Large intestine (tissue), 3 donors: ENCODE data around the gene ALOX5. TPM values are rescaled to one million over a fixed set of nuclear protein-coding genes. Genes with fewer than 3 reads are reported as not detected.
"Not testable (repeated sequence)": the region's sequence is repeated elsewhere in the genome, so short reads cannot be mapped to it uniquely, and the experiment has no call there.

Source experiments
- DNase-seq, 2 donors: peaks; one replicate each; pipeline versions ENCODE4 v3.0.0 to v3.0.0-alpha.2; 2013
- H3K27ac ChIP-seq: one replicate; pipeline ENCODE4 v1.5.1; 2013; ENCODE audit warnings: low read length
- H3K27me3 ChIP-seq: 2 replicates; pipeline ENCODE4 v1.6.1; 2013; ENCODE audit warnings: low read length; ENCODE audit not compliant: control insufficient read depth, insufficient read depth
- H3K36me3 ChIP-seq: 2 replicates; pipeline ENCODE4 v1.6.1; 2013; ENCODE audit warnings: low read length; ENCODE audit not compliant: control insufficient read depth, insufficient read depth
- H3K4me1 ChIP-seq: one replicate; pipeline ENCODE4 v1.6.1; 2013; ENCODE audit warnings: low read length; ENCODE audit not compliant: control insufficient read depth, insufficient read depth
- H3K4me3 ChIP-seq: one replicate; pipeline ENCODE4 v1.5.1; 2013; ENCODE audit warnings: low read length
- H3K9me3 ChIP-seq: one replicate; pipeline ENCODE4 v1.6.1; 2013; ENCODE audit warnings: mild to moderate bottlenecking, low read depth, low read length, moderate library complexity; ENCODE audit not compliant: control insufficient read depth
- WGBS: methylation state at CpG from one replicate; pipeline ENCODE4 v1.1.5; 2013; ENCODE audit warnings: low lambda C conversion rate; ENCODE audit not compliant: insufficient coverage; 5-methylcytosine and 5-hydroxymethylcytosine counted together
- polyA plus RNA-seq: library from polyadenylated mRNA; unstranded; fragments of 120-200 nt; gene quantifications from one replicate; pipeline ENCODE4 v1.2.1, GENCODE V29; 2013

The ALOX5 gene
- polyA plus RNA-seq, 1 donor, result 17.6 TPM

DNA sequence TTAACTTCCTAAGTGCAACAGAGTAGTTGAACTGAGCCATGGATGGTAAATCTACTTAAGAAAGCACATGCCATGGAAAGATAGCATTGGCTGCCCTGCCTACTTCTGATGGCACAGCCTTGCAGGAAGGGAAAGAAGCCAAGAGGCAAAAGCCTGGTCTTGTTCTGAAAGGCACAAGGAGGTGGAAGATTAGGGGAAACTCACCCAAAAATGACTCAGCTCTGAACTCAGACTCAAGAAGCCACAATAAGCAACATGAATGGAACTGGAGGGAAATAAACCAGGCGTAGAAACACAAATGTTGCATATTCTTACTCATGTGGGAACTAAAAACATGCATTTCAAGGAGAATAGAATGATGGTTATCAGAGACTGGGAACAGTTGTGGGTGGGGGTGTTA is 20.8 kb upstream of the ALOX5 start:
- Histone ChIP-seq H3K27me3 (peaks cover 2% of the 10 kb centered on the region), H3K36me3 (no peaks in the 10 kb centered on the region), H3K27ac (no peak overlapping the region), H3K4me1 (no peaks in the 10 kb centered on the region), H3K9me3 (peaks cover 3% of the 10 kb centered on the region), H3K4me3 (no peak overlapping the region)
- no peak for DNase-seq
- no CpG with 5 or more reads among the region's 1 CpG for WGBS

DNA sequence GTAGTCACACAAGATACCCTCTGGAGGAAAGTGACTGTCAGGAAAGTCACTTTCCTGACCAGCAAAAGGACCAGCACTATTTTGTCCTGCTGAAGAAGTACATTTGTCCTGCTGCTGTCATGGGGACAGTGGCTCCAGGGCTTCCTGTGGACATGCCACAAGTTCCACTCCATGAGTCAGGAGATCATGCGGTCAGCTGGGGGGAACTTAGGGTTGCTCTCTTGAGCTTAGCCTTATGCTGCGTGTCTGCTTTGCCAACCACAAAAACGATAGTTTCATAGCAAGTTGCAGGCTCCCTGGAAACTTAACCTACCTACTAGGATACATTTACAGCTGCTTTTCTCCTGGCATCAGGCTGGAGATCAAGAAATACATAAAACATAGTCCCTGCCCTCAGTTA is 19.8 kb upstream of the ALOX5 start:
- peak in 1 of 2 donors; percentile 19 for DNase-seq
- H3K9me3 ChIP-seq, result no peaks in the 10 kb centered on the region
- WGBS, result no CpG with 5 or more reads among the region's 3 CpGs
- H3K27ac ChIP-seq, result no peak overlapping the region
- no peaks in the 10 kb centered on the region for H3K36me3 ChIP-seq
- H3K27me3 ChIP-seq, result peaks cover 2% of the 10 kb centered on the region
- H3K4me3 ChIP-seq, result no peak overlapping the region
- H3K4me1 ChIP-seq, result no peaks in the 10 kb centered on the region

- no peak for DNase-seq
- no peaks in the 10 kb centered on the region for H3K36me3 ChIP-seq
- H3K27ac ChIP-seq, result no peak overlapping the region
- no peaks in the 10 kb centered on the region for H3K9me3 ChIP-seq
- H3K27me3 ChIP-seq, result peaks cover 2% of the 10 kb centered on the region
- WGBS, result 100% methylated on average over 1 of the region's 4 CpGs
- no peak overlapping the region for H3K4me3 ChIP-seq
- no peaks in the 10 kb centered on the region for H3K4me1 ChIP-seq
Observed at GRCh38 chr10:45355494-45355893, 18.5 kb upstream of the ALOX5 start.

DNA sequence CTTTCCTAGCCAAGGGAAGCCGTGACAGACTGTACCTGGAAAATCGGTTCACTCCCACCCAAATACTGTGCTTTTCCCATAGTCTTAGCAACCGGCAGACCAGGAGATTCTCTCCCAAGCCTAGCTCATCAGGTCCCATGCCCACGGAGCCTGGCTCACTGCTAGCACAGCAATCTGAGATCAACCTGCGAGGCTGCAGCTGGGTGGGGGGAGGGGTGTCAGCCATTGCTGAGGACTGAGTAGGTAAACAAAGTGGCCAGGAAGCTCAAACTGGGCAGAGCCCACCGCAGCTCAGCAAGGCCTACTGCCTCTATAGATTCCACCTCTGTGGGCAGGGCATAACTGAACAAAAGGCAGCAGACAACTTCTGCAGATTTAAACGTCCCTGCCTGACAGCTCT is 15.1 kb upstream of the ALOX5 start:
- H3K9me3 ChIP-seq, H3K36me3 ChIP-seq, H3K4me1 ChIP-seq, H3K4me3 ChIP-seq, H3K27ac ChIP-seq, H3K27me3 ChIP-seq, DNase-seq: not testable (repeated sequence)
- WGBS, result no CpG with 5 or more reads among the region's 7 CpGs

- not testable (repeated sequence) for H3K36me3 ChIP-seq, H3K4me3 ChIP-seq, H3K4me1 ChIP-seq, H3K27ac ChIP-seq, H3K9me3 ChIP-seq, DNase-seq, H3K27me3 ChIP-seq
- 90% methylated on average over 1 of the region's 18 CpGs for WGBS
Observed at GRCh38 chr10:45361983-45362799, 11.8 kb upstream of the ALOX5 start.

GRCh38 chr10:45367643-45368042 is 6.4 kb upstream of the ALOX5 start:
- H3K36me3 ChIP-seq, H3K4me3 ChIP-seq, DNase-seq, H3K9me3 ChIP-seq, H3K27ac ChIP-seq, H3K4me1 ChIP-seq: not testable (repeated sequence)
- no CpG with 5 or more reads among the region's 3 CpGs for WGBS
- H3K27me3 ChIP-seq, result peaks cover 12% of the 10 kb centered on the region

GRCh38 chr10:45368181-45368580 is 5.8 kb upstream of the ALOX5 start:
- H3K4me1 ChIP-seq, result no peaks in the 10 kb centered on the region
- 90% methylated on average over 2 of the region's 2 CpGs for WGBS

DNA sequence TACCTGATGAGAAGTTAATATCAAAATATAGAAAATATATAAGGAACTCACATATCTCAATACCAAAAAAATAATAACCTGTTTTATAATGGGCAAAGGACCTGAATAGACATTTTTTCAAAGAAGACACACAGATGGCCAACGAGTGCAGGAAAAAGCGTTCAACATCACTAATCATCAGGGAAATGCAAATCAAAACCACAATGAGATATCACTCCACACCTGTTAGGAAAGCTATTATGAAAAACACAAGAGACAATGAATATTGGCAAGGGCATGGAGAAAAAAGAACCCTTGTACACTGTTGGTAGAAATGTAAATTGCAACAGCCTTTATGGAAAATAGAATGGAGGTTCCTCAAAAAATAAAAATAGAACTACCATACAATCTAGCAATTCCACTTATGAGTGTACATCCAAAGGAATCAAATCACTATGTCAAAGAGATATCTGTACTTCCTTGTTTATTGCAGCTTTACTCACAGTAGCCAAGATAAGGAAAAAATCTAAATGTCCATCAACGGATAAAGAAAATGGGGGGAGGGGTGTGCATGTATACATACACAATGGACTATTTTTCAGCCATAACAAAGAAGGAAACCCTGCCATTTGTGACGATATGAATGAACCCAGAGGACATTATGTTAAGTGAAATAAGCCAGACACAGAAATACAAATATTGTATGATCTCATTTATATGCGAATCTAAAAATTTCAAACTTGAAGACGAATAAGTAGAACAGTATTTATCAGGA is 3.6 kb upstream of the ALOX5 start:
- no peak overlapping the region for H3K27ac ChIP-seq
- no peak overlapping the region for H3K4me3 ChIP-seq
- no peak for DNase-seq
- H3K27me3 ChIP-seq, result peaks cover 38% of the 10 kb centered on the region
- peaks cover 14% of the 10 kb centered on the region for H3K4me1 ChIP-seq
- H3K9me3 ChIP-seq, result peaks cover 4% of the 10 kb centered on the region
- H3K36me3 ChIP-seq, result no peaks in the 10 kb centered on the region
- WGBS, result 92% methylated on average over 5 of the region's 6 CpGs

More at GRCh38 chr10:45368181-45368580, 5.8 kb upstream of the ALOX5 start:
- Histone ChIP-seq H3K27ac (no peak overlapping the region), H3K9me3 (peaks cover 1% of the 10 kb centered on the region), H3K4me3 (no peak overlapping the region), H3K27me3 (peaks cover 17% of the 10 kb centered on the region), H3K36me3 (no peaks in the 10 kb centered on the region)
- no peak for DNase-seq

DNA sequence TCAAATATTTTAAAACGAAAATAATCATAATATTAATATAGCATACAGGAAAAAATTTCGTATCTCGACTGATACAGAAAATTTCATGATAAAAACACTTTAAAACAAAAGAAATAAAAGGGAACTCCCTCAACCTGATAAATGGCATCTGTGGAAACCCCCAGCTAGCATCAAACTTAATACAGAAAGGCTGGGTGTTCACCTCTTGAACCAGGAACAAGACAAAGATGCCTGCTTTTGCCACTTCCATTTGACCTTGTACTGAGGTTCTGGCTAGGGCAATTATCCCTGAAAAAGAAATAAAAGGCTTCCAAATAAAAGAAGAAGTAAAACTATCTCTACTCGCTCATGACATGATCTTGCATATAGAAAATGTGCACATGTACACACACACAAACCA is 2.5 kb upstream of the ALOX5 start:
- 90% methylated on average over 2 of the region's 4 CpGs for WGBS
- H3K4me1 ChIP-seq, result peaks cover 21% of the 10 kb centered on the region
- peaks cover 40% of the 10 kb centered on the region for H3K27me3 ChIP-seq
- H3K36me3 ChIP-seq, result no peaks in the 10 kb centered on the region
- H3K27ac ChIP-seq, result no peak overlapping the region
- H3K9me3 ChIP-seq, result peaks cover 4% of the 10 kb centered on the region
- no peak overlapping the region for H3K4me3 ChIP-seq
- DNase-seq, result no peak

GRCh38 chr10:45372251-45372951 is 1.6 kb upstream of the ALOX5 start:
- peaks cover 21% of the 10 kb centered on the region for H3K4me1 ChIP-seq
- H3K27me3 ChIP-seq, result peaks cover 40% of the 10 kb centered on the region
- no peak overlapping the region for H3K27ac ChIP-seq
- H3K4me3 ChIP-seq, result no peak overlapping the region
- 73% methylated on average over 6 of the region's 9 CpGs for WGBS
- no peak for DNase-seq
- no peaks in the 10 kb centered on the region for H3K36me3 ChIP-seq
- H3K9me3 ChIP-seq, result peaks cover 4% of the 10 kb centered on the region
